ENCODE results near the gene SERF2.

DNA sequence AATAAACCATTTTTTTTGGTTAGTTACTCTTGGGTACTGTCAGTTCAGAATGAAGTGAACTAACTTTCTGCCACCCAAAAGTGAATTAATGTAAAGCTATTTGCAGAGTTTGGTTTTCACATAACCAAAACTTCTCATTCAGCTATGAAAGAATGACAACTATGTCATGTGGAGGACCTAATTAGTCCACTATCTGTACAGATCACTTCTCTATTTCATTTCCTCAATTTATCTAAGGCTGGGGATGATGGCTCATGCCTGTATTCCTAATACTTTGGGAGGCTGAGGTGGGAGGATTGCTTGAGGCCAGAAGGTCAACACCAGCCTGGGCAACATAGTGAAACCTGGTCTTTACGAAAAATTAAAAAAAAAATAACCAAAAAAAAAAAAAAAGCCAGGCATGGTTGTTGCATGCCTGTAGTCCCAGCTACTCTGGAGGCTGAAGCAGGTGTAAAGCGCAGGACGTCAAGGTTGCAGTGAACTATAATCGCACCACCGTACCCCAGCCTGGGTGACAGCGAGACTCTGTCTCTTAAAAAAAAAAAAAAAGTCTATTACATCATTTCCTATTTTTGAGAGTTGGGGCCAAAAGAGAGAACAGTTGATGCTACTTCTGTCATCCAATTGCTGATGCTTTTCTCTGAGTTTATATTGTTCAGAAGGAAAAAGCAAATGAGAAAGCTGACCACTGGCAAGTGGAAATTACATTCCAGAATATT, 17.0 kb downstream of the SERF2 start:
- TF ChIP-seq TAF1 (IDR thresholded peaks at IDR 0.05; ENCODE audit: borderline replicate concordance, low read depth, low read length) = no peak
- no peak for TF ChIP-seq POLR2A (IDR thresholded peaks at IDR 0.05; ENCODE audit: low read depth, low read length)
- TF ChIP-seq POLR2AphosphoS5 (IDR thresholded peaks at IDR 0.05; ENCODE audit: low read depth, low read length) = no peak

Measured in GM12892 (cell line).